HepG2 (cell line): Measurements from ENCODE around the gene NUDT22. TPM values are rescaled to one million over a fixed set of nuclear protein-coding genes. Genes with fewer than 3 reads are reported as not detected.

Experiments used
- CENPBD1 ChIP-seq: sonication (generic); formaldehyde crosslinking; IDR thresholded peaks from 2 replicates; pipeline ENCODE4 v1.8.0; 2022; ENCODE audit warnings: missing genetic modification reagents, low read depth, mild to moderate bottlenecking, borderline replicate concordance
- CSRNP2 ChIP-seq: sonication (generic); formaldehyde crosslinking; conservative IDR thresholded peaks from 2 replicates; pipeline ENCODE4 v1.8.0; 2022; ENCODE audit warnings: low read depth, missing genetic modification reagents
- ELF1 ChIP-seq: sonication (generic); formaldehyde crosslinking; IDR thresholded peaks from 2 replicates; pipeline ENCODE4 v1.4.0; 2020; ENCODE audit warnings: missing genetic modification reagents
- FOSL2 ChIP-seq: sonication (generic); formaldehyde crosslinking; IDR thresholded peaks from 2 replicates; pipeline ENCODE4 v1.4.0; 2020; ENCODE audit warnings: missing genetic modification reagents
- HMGXB4 ChIP-seq, 2 experiments: sonication (generic) in 1 of 2; formaldehyde crosslinking in 1 of 2; IDR thresholded peaks; 2 replicates each; pipeline versions ENCODE4 v1.4.0 to v1.6.1; 2018 to 2020; ENCODE audit warnings: missing genetic modification reagents in 2 of 2, borderline replicate concordance in 1 of 2, low read depth in 1 of 2, mild to moderate bottlenecking in 1 of 2, missing biosample characterization in 1 of 2
- KLF12 ChIP-seq: sonication (generic); formaldehyde crosslinking; IDR thresholded peaks from 2 replicates; pipeline ENCODE4 v1.4.0; 2020; ENCODE audit warnings: missing genetic modification reagents, borderline replicate concordance
- LRRFIP1 ChIP-seq: sonication (generic); formaldehyde crosslinking; conservative IDR thresholded peaks from 2 replicates; pipeline ENCODE4 v1.4.0; 2020; ENCODE audit warnings: missing genetic modification reagents
- SNAPC5 ChIP-seq: sonication (generic); formaldehyde crosslinking; IDR thresholded peaks from 2 replicates; pipeline ENCODE4 v1.8.1; 2023; ENCODE audit warnings: mild to moderate bottlenecking, missing genetic modification reagents, borderline replicate concordance
- SP5 ChIP-seq: IDR thresholded peaks from 2 replicates; pipeline ENCODE4 v1.6.1; 2016; ENCODE audit warnings: low read depth, borderline replicate concordance
- TSC22D2 ChIP-seq: sonication (generic); formaldehyde crosslinking; IDR thresholded peaks from 2 replicates; pipeline ENCODE4 v1.5.1; 2020; ENCODE audit warnings: missing genetic modification reagents, mild to moderate bottlenecking, borderline replicate concordance
- ZFP41 ChIP-seq: sonication (generic); formaldehyde crosslinking; IDR thresholded peaks from 2 replicates; pipeline ENCODE4 v1.4.0; 2020; ENCODE audit warnings: mild to moderate bottlenecking, missing genetic modification reagents, borderline replicate concordance
- ZNF142 ChIP-seq: sonication (generic); formaldehyde crosslinking; IDR thresholded peaks from 2 replicates; pipeline ENCODE4 v1.4.0; 2020; ENCODE audit warnings: missing genetic modification reagents
- ZNF251 ChIP-seq: sonication (generic); formaldehyde crosslinking; IDR thresholded peaks from 2 replicates; pipeline ENCODE4 v1.9.0; 2021; ENCODE audit warnings: mild to moderate bottlenecking, missing genetic modification reagents
- ZNF329 ChIP-seq: sonication (generic); formaldehyde crosslinking; IDR thresholded peaks from 2 replicates; pipeline ENCODE4 v1.9.0; 2021; ENCODE audit warnings: low read depth, mild to moderate bottlenecking, missing genetic modification reagents
- polyA plus RNA-seq, 8 experiments: library from polyadenylated mRNA; depleted of rRNA in 3 of 8; stranded (reverse) in 7 of 8; unstranded in 1 of 8; fragments of >200 nt; fragmentation: Illumina TruSeq in 4 of 8; extraction: Trizol in 4 of 8; gene quantifications; 2 replicates each; pipeline versions ENCODE4 v1.2.1 to v1.2.3, GENCODE V29; 2011 to 2016; ENCODE audit warnings: low read depth in 4 of 8, missing spikeins in 1 of 8, mixed read lengths in 1 of 8; ENCODE audit not compliant: insufficient read depth in 1 of 8
- total RNA-seq, 5 experiments: library from RNA; depleted of rRNA; stranded (reverse); fragments of >200 nt; fragmentation: Illumina TruSeq; extraction: Trizol; gene quantifications; 2 replicates each; pipeline ENCODE4 v1.2.3, GENCODE V29; 2016; ENCODE audit warnings: low read depth in 1 of 5

The NUDT22 gene
- total and polyA plus RNA-seq, 2 of the 13 experiments (the other 11 are each of a cell fraction or from before 2014, with no cell fraction given): 33.5 to 39.8 TPM

- no peak for TF ChIP-seq ZNF251 (CRISPR knock-in tag)
- TF ChIP-seq SP5 (CRISPR knock-in tag): no peak; the same call in 1 of the 2 replicates
- TF ChIP-seq CENPBD1 (CRISPR knock-in tag): 0 out of 2 replicates have a peak, but pooled peaks have one; percentile 24
- peak; percentile 73; the same call in 1 of the 2 replicates for TF ChIP-seq ZNF142 (CRISPR knock-in tag)
- TF ChIP-seq ZNF329 (CRISPR knock-in tag): 0 out of 2 replicates have a peak, but pooled peaks have one; percentile 66
- TF ChIP-seq SNAPC5: peak; percentile 56; the same call in 1 of the 2 replicates
- peak in 1 of 2 experiments; percentile 55; a peak in 2 of 4 replicates for TF ChIP-seq HMGXB4 (CRISPR knock-in tag; IDR thresholded peaks at IDR 0.05; ENCODE audit: borderline replicate concordance in 1 of 2, low read depth in 1 of 2)
- no peak for TF ChIP-seq CSRNP2 (CRISPR knock-in tag)
- peak; percentile 62; the same call in 1 of the 2 replicates for TF ChIP-seq ZFP41
- no peak for TF ChIP-seq LRRFIP1 (CRISPR knock-in tag)
- TF ChIP-seq KLF12: no peak
- peak; percentile 43; the same call in 1 of the 2 replicates for TF ChIP-seq ELF1 (CRISPR knock-in tag)
- no peak for TF ChIP-seq TSC22D2 (CRISPR knock-in tag)
- peak; percentile 24; the same call in 1 of the 2 replicates for TF ChIP-seq FOSL2 (CRISPR knock-in tag)
Observed at GRCh38 chr11:64230171-64230984, 4.3 kb downstream of the NUDT22 start, which contains the start of gene DNAJC4 (continued).
